HCT116 (cell line): ENCODE results near the gene PELI1. TPM values are rescaled to one million over a fixed set of nuclear protein-coding genes. Genes with fewer than 3 reads are reported as not detected.

Experiments
- ATAC-seq: fragments of 200-7000 bp; cut with Tn5 transposase; 2 replicates; pipeline ENCODE4 v1.9.1; 2020; ENCODE audit warnings: mild to moderate bottlenecking, moderate library complexity
- BruUV-seq: library from RNA; stranded (reverse); fragments of 400-500 nt; replicated peaks from 2 replicates; lab custom pipeline; 2021; lab: Mats Ljungman, UMichigan
- CTCF ChIA-PET: fragments of 300-600 bp; sonication (Branson Sonifier 250); formaldehyde crosslinking; loops from one replicate; lab custom pipeline; 2021; ENCODE audit warnings: antibody characterized with exemption; lab: Charles Lee
- POLR2A ChIA-PET: fragments of 300-600, 350-600 bp; sonication (Branson Sonifier 250); formaldehyde crosslinking; loops from one replicate; lab custom pipeline; 2021; ENCODE audit warnings: antibody characterized with exemption; lab: Charles Lee
- RAD21 ChIA-PET, 2 experiments: fragments of 300-600 bp; sonication (Branson Sonifier 250); formaldehyde crosslinking; loops; one replicate each; lab custom pipeline; 2023; ENCODE audit warnings: low total read pairs in 2 of 2; ENCODE audit not compliant: uncharacterized antibody in 2 of 2, unreplicated experiment in 2 of 2, low non-redundant PET in 1 of 2; lab: Charles Lee
- DNase-seq: peaks from one replicate; pipeline ENCODE4 v3.0.0-alpha.2; 2010; ENCODE audit warnings: low read depth, low spot score
- H2AFZ ChIP-seq: fragments of 200-600 bp; shearing (Covaris generic), sonication (generic); 2 replicates; pipeline ENCODE4 v1.6.1; 2017; ENCODE audit warnings: low read depth, mixed run types, mixed read lengths, antibody characterized with exemption, low read length; ENCODE audit not compliant: poor library complexity, severe bottlenecking
- H3K27ac ChIP-seq: 2 replicates; pipeline ENCODE4 v1.5.1; 2012; ENCODE audit warnings: low read depth, low read length
- H3K27me3 ChIP-seq: fragments of 200-600 bp; sonication (generic); 2 replicates; pipeline ENCODE4 v1.6.1; 2016; ENCODE audit warnings: mixed run types, low read length, mixed read lengths; ENCODE audit not compliant: insufficient read depth
- H3K36me3 ChIP-seq, 2 experiments: fragments of 200-500 bp in 1 of 2; fragments of 200-600 bp in 1 of 2; sonication (Bioruptor generic) in 1 of 2; sonication (generic) in 1 of 2; 2 replicates each; pipeline versions ENCODE4 v1.5.1 to v1.6.1; 2014 to 2016; ENCODE audit warnings: low read length in 2 of 2, inconsistent platforms in 1 of 2, mixed read lengths in 1 of 2, mixed run types in 1 of 2; ENCODE audit not compliant: insufficient read depth in 2 of 2, control insufficient read depth in 1 of 2
- H3K4me1 ChIP-seq, 2 experiments: fragments of 200-600 bp in 1 of 2; sonication (generic) in 1 of 2; 2 replicates each; pipeline versions ENCODE4 v1.5.1 to v1.6.1; 2012 to 2017; ENCODE audit warnings: low read length in 2 of 2, inconsistent platforms in 1 of 2, mild to moderate bottlenecking in 1 of 2, mixed read lengths in 1 of 2, mixed run types in 1 of 2, moderate library complexity in 1 of 2; ENCODE audit not compliant: insufficient read depth in 2 of 2, control insufficient read depth in 1 of 2
- H3K4me2 ChIP-seq: fragments of 200-600 bp; sonication (generic); 2 replicates; pipeline ENCODE4 v1.6.1; 2017; ENCODE audit warnings: mixed run types, low read length, mixed read lengths
- H3K4me3 ChIP-seq, 2 experiments: fragments of 200-600 bp in 1 of 2; sonication (generic) in 1 of 2; replicated peaks in 1 of 2; 2 replicates each; pipeline ENCODE4 v1.5.1; 2011 to 2016; ENCODE audit warnings: low read length in 2 of 2, control low read depth in 1 of 2, low read depth in 1 of 2, mild to moderate bottlenecking in 1 of 2, mixed read lengths in 1 of 2, mixed run types in 1 of 2
- H3K79me2 ChIP-seq: fragments of 200-600 bp; sonication (generic); 2 replicates; pipeline ENCODE4 v1.6.1; 2017; ENCODE audit warnings: mild to moderate bottlenecking, mixed run types, low read length, moderate library complexity, mixed read lengths; ENCODE audit not compliant: insufficient read depth
- H3K9ac ChIP-seq: fragments of 200-600 bp; sonication (generic); 2 replicates; pipeline ENCODE4 v1.6.1; 2016; ENCODE audit warnings: low read length, mixed read lengths
- H3K9me2 ChIP-seq: fragments of 200-600 bp; sonication (generic), shearing (Covaris generic); 2 replicates; pipeline ENCODE4 v1.6.1; 2017; ENCODE audit warnings: mixed run types, mild to moderate bottlenecking, moderate library complexity; ENCODE audit not compliant: insufficient read depth
- H3K9me3 ChIP-seq, 2 experiments: fragments of 200-500 bp in 1 of 2; fragments of 200-600 bp in 1 of 2; sonication (Bioruptor generic) in 1 of 2; sonication (generic) in 1 of 2; 2 replicates each; pipeline ENCODE4 v1.6.1; 2014 to 2017; ENCODE audit warnings: low read length in 2 of 2, mixed read lengths in 2 of 2, inconsistent platforms in 1 of 2, low read depth in 1 of 2, mild to moderate bottlenecking in 1 of 2, mixed run types in 1 of 2, moderate library complexity in 1 of 2; ENCODE audit not compliant: control insufficient read depth in 1 of 2, insufficient read depth in 1 of 2
- H4K20me1 ChIP-seq: fragments of 200-600 bp; sonication (generic), shearing (Covaris generic); 2 replicates; pipeline ENCODE4 v1.6.1; 2017; ENCODE audit warnings: mixed run types, mild to moderate bottlenecking, moderate library complexity; ENCODE audit not compliant: insufficient read depth
- CBX3 ChIP-seq: IDR thresholded peaks from 2 replicates; pipeline ENCODE4 v1.6.1; 2012; ENCODE audit warnings: low read depth
- CEBPB ChIP-seq: IDR thresholded peaks from 2 replicates; pipeline ENCODE4 v1.6.1; 2012; ENCODE audit warnings: low read depth
- EGR1 ChIP-seq: IDR thresholded peaks from 2 replicates; pipeline ENCODE4 v1.6.1; 2012; ENCODE audit warnings: low read depth
- ELF1 ChIP-seq: IDR thresholded peaks from 2 replicates; pipeline ENCODE4 v1.6.1; 2012; ENCODE audit warnings: low read depth, borderline replicate concordance
- EZH2phosphoT487 ChIP-seq: fragments of 200-600 bp; IDR thresholded peaks from 2 replicates; pipeline ENCODE4 v1.6.1; 2018; ENCODE audit warnings: antibody characterized with exemption, borderline replicate concordance
- POLR2A ChIP-seq: IDR thresholded peaks from 2 replicates; pipeline ENCODE4 v1.7.0; 2011; ENCODE audit warnings: borderline replicate concordance; ENCODE audit not compliant: insufficient read depth, insufficient read length; ENCODE audit errors: extremely low read depth
- POLR2AphosphoS5 ChIP-seq: IDR thresholded peaks from 2 replicates; pipeline ENCODE4 v1.6.1; 2011; ENCODE audit warnings: mild to moderate bottlenecking, low read depth, low read length, moderate library complexity
- SIN3A ChIP-seq: IDR thresholded peaks from 2 replicates; pipeline ENCODE4 v1.6.1; 2012; ENCODE audit warnings: low read depth
- YY1 ChIP-seq: IDR thresholded peaks from 2 replicates; pipeline ENCODE4 v1.6.1; 2011; ENCODE audit warnings: low read length, low read depth, moderate library complexity, mild to moderate bottlenecking; ENCODE audit not compliant: insufficient replicate concordance; ENCODE audit errors: extremely low read depth
- ZFX ChIP-seq: fragments of 450-650 bp; IDR thresholded peaks from 2 replicates; pipeline ENCODE4 v1.6.1; 2017
- ZNF274 ChIP-seq: fragments of 200-500 bp; sonication (Bioruptor generic); IDR thresholded peaks from 2 replicates; pipeline ENCODE4 v1.6.1; 2014; ENCODE audit warnings: mild to moderate bottlenecking, low read depth, low read length, inconsistent platforms
- intact Hi-C: fragments of 100-400 bp; cut with micrococcal nuclease; formaldehyde crosslinking; loops from 2 replicates; pipeline ENCODE4 v1.10.0; 2022
- total RNA-seq: library from RNA; stranded (reverse); gene quantifications from one replicate; pipeline ENCODE4 v1.2.1, GENCODE V29; 2021; ENCODE audit not compliant: unreplicated experiment
- TF ChIP-seq, protein P1 (sequence below), 3 experiments: fragments of 200-600 bp in 1 of 3; sonication (generic) in 1 of 3; IDR thresholded peaks in 2 of 3; conservative IDR thresholded peaks in 1 of 3; 2 replicates each; pipeline ENCODE4 v1.5.1; 2012 to 2017; ENCODE audit warnings: low read depth in 2 of 3, low read length in 2 of 3, antibody characterized with exemption in 1 of 3, borderline replicate concordance in 1 of 3, control low read depth in 1 of 3, mild to moderate bottlenecking in 1 of 3, mixed read lengths in 1 of 3, mixed run types in 1 of 3, moderate library complexity in 1 of 3; ENCODE audit not compliant: insufficient read depth in 1 of 3
- TF ChIP-seq, protein P2 (sequence below): IDR thresholded peaks from 2 replicates; pipeline ENCODE4 v1.6.1; 2012; ENCODE audit warnings: low read depth
- TF ChIP-seq, protein P3 (sequence below): IDR thresholded peaks from 2 replicates; pipeline ENCODE4 v1.6.1; 2011; ENCODE audit warnings: mild to moderate bottlenecking, low read length, moderate library complexity; ENCODE audit not compliant: insufficient replicate concordance; ENCODE audit errors: extremely low read depth

The PELI1 gene
- total RNA-seq, 1 experiment from 2014 or later = 7.9 TPM

DNA sequence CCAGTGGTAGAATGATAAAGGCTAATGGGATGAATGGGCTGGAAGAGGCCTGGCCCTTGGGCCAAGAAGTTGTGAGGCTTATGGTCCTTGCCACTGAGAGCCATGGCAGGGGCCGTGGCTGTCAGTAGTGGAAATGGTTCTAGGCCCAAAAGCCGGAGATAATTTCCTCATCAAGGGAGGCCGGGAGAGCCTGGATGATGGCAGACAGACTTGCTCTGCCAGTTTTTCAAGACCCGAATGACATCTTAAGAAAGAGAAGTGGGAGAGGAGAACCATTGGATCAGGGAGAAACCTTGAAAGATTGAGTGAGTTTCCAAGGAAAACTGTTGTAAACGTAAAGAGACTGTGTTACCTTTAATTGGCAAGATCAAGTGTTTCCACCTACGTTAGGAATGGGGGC, 78.7 kb downstream of the PELI1 start:
- H3K9ac ChIP-seq = no peak overlapping the region
- H3K4me2 ChIP-seq = no peak overlapping the region
- DNase-seq (no peak), ATAC-seq (no peak)
- H3K36me3 ChIP-seq = no peaks in the 10 kb centered on the region
- no peaks in the 10 kb centered on the region for H3K27me3 ChIP-seq
- TF ChIP-seq, protein P1, sequence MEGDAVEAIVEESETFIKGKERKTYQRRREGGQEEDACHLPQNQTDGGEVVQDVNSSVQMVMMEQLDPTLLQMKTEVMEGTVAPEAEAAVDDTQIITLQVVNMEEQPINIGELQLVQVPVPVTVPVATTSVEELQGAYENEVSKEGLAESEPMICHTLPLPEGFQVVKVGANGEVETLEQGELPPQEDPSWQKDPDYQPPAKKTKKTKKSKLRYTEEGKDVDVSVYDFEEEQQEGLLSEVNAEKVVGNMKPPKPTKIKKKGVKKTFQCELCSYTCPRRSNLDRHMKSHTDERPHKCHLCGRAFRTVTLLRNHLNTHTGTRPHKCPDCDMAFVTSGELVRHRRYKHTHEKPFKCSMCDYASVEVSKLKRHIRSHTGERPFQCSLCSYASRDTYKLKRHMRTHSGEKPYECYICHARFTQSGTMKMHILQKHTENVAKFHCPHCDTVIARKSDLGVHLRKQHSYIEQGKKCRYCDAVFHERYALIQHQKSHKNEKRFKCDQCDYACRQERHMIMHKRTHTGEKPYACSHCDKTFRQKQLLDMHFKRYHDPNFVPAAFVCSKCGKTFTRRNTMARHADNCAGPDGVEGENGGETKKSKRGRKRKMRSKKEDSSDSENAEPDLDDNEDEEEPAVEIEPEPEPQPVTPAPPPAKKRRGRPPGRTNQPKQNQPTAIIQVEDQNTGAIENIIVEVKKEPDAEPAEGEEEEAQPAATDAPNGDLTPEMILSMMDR (IDR thresholded peaks at IDR 0.05 in 2 of 3, conservative IDR thresholded peaks at IDR 0.05 in 1 of 3; ENCODE audit: borderline replicate concordance in 1 of 3, insufficient read depth in 1 of 3, low read depth in 2 of 3, low read length in 2 of 3) = no peak
- TF ChIP-seq, protein P2, sequence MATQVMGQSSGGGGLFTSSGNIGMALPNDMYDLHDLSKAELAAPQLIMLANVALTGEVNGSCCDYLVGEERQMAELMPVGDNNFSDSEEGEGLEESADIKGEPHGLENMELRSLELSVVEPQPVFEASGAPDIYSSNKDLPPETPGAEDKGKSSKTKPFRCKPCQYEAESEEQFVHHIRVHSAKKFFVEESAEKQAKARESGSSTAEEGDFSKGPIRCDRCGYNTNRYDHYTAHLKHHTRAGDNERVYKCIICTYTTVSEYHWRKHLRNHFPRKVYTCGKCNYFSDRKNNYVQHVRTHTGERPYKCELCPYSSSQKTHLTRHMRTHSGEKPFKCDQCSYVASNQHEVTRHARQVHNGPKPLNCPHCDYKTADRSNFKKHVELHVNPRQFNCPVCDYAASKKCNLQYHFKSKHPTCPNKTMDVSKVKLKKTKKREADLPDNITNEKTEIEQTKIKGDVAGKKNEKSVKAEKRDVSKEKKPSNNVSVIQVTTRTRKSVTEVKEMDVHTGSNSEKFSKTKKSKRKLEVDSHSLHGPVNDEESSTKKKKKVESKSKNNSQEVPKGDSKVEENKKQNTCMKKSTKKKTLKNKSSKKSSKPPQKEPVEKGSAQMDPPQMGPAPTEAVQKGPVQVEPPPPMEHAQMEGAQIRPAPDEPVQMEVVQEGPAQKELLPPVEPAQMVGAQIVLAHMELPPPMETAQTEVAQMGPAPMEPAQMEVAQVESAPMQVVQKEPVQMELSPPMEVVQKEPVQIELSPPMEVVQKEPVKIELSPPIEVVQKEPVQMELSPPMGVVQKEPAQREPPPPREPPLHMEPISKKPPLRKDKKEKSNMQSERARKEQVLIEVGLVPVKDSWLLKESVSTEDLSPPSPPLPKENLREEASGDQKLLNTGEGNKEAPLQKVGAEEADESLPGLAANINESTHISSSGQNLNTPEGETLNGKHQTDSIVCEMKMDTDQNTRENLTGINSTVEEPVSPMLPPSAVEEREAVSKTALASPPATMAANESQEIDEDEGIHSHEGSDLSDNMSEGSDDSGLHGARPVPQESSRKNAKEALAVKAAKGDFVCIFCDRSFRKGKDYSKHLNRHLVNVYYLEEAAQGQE = no peak
- TF ChIP-seq ZFX (no peak), CEBPB (no peak), ZNF274 (no peak), POLR2A (no peak), EZH2phosphoT487 (no peak), EGR1 (no peak), YY1 (no peak), CBX3 (no peak), ELF1 (no peak), POLR2AphosphoS5 (no peak), SIN3A (no peak)
- TF ChIP-seq, protein P3, sequence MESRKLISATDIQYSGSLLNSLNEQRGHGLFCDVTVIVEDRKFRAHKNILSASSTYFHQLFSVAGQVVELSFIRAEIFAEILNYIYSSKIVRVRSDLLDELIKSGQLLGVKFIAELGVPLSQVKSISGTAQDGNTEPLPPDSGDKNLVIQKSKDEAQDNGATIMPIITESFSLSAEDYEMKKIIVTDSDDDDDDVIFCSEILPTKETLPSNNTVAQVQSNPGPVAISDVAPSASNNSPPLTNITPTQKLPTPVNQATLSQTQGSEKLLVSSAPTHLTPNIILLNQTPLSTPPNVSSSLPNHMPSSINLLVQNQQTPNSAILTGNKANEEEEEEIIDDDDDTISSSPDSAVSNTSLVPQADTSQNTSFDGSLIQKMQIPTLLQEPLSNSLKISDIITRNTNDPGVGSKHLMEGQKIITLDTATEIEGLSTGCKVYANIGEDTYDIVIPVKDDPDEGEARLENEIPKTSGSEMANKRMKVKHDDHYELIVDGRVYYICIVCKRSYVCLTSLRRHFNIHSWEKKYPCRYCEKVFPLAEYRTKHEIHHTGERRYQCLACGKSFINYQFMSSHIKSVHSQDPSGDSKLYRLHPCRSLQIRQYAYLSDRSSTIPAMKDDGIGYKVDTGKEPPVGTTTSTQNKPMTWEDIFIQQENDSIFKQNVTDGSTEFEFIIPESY = no peak
- no peaks in the 10 kb centered on the region for H3K4me1 ChIP-seq
- no peaks in the 10 kb centered on the region for H3K9me2 ChIP-seq
- H4K20me1 ChIP-seq = no peaks in the 10 kb centered on the region
- no peak overlapping the region for H3K4me3 ChIP-seq
- H3K27ac ChIP-seq = no peak overlapping the region
- BruUV-seq = no TSS peak
- ChIA-PET RAD21 (no interaction called here), POLR2A (no interaction called here), CTCF (no interaction called here)
- no peaks in the 10 kb centered on the region for H3K9me3 ChIP-seq
- intact Hi-C loops = no loop called here
- H3K79me2 ChIP-seq = no peaks in the 10 kb centered on the region
- H2AFZ ChIP-seq = no peak overlapping the region
